ENCODE results near the gene CAMTA1.

CAMTA1 gene

DNA sequence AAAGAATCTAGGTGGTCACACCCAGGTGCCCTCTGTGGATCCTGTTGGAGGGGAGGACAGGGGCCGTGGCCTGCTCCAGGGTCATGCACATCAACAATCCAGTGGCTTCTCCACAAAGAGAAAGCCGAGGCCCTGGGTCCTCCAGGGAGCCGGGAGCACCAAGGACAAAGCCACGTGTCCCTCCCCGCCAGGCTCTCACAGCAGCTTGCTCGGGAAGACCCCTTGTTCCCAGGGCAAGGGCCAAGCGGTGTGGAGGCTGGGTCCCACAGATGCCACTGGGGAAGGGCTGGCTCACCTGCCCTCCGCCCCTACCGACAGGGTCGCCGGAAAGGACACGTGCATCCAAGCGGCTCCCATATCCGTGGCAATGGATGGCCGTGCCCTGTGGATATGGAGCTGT lies 793.0 kb downstream of the CAMTA1 start:
- DNase-seq, result no peak

DNA sequence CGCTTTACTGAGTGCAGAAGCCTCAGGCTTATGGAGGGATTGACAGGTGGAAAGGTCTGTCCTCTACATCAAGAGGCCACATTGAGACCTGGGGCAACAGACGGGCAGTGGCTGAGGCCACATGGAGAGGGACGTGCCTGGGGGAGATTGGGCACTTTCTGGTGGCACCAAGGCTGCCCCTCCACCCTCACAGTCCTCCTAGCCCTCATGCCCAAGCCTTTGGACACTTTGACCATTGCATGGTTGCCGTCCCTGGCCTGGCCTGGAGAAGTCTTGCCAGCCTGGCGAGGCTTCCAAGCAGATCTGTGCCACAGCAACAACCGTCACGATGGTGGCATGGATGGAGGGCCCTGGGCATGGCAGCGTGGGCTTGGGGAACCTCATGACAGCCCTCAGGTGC lies 793.8 kb downstream of the CAMTA1 start:
- DNase-seq, result no peak

DNA sequence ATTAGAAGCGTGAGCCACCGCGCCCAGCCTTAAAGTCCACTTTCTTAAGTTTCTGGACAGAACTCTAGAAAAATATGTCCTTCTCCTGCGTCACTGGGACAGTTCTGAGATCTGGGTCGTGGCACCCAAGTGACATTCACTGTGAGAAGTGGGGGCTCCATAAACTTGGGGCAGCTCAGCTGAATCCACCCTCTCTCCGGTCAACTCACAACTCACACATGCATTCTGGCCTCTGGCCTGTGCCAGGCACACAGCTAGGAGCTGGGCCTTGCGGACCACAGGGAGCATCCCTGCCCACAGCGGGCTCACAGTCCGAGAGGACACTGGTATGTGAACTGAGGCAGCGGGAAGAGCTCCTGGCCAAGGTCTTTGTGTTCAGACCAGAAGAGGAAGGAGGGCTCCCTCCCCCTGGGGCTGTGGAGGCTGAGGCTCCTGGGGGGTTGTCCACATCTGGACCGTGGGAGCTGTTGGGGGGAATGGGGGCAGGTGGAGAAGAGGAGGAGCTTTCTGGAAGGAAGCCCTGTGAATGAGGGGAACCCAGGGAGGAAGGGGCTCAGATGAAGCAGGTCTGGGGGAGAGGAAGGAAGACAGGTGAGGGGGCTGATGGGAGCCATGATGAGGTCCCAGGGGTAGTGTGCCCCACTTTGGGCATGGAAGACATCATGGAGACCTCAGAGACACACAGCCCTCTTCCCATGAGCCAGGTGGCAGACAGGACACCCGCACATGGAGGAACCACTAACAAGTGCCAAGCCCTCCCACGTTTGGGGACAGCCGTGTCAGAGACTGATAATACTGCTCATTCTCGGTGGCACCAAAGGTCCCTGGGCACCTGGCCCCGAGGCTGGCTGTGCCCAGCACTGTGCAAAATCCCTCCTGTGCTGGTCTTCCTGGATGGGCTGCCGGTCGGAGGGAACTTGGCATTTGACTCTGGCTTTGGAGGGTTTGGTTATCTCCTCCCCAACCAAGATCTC lies 794.9 kb downstream of the CAMTA1 start:
- no peak for DNase-seq

DNA sequence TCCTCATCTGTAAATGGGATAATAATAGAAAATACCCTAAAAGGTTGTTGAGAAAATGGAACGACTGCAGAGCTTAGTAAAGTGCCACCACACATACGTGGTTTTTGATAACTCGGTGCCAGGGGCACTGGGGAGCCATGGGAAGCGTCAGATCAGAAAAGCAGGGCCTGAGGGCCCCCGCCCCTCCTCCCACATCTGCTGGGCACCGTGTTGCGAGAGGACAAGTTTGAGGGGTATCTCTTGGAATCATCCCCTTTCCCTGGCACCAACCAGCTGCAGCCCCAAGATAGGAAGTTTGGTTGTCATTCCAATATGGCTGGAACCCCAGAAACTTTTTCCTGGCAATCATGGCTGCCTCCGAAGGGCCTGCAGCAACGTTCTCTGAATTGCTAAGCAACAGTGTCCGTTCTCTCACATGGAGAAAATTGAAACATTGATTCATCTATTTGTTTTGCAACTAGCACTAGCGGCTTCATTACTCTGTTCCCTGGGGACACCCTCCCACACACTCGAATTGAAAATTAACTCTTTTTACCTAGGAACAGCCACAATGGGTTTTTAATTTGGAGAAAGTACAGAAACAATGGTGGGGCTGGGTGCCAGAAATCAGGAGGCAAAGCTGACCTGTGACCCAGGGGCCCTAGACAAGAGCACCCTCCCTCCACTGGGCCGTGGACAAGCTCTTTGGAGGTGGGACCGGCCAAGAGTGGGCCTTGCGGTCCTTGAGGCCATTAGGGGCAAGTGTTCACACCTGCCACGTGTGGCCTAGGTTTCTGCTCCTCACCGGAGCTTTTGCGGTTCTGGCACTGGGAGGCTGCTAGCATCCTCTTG lies 795.9 kb downstream of the CAMTA1 start:
- DNase-seq, result no peak

DNA sequence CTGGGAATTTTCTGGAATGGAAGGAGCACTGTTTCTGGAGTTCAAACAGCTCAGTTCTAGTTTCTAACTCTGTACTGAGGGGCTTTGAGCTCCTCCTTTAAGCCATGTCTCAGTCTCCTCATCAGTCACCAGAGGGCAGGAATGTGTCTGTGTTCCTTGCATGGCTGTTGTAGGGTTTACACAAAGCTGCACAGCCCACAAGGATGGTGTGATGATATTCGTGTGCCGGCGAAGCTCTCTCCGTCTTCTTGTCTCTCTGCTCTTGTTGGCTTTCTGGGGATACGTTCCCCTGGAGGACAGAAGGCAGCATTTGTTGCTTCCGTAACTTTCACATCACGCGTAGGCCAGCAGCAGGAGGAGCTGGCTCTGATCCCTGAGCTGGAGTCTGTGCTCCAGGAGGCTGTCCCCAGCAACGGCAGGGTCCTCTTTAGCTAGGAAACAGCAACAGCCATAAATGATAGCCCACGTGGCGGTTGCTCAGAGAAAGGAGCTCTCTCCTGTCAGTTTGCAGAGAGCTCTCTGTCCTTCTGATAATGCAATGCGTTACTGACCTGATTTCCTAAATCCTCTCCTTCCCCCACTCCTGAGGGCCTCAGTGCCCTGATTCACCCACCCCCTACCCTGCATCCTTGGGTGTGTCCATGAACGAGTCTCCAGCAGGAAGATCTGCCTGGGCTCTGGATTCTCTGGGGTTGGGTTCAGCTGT lies 796.7 kb downstream of the CAMTA1 start:
- no peak for DNase-seq

DNA sequence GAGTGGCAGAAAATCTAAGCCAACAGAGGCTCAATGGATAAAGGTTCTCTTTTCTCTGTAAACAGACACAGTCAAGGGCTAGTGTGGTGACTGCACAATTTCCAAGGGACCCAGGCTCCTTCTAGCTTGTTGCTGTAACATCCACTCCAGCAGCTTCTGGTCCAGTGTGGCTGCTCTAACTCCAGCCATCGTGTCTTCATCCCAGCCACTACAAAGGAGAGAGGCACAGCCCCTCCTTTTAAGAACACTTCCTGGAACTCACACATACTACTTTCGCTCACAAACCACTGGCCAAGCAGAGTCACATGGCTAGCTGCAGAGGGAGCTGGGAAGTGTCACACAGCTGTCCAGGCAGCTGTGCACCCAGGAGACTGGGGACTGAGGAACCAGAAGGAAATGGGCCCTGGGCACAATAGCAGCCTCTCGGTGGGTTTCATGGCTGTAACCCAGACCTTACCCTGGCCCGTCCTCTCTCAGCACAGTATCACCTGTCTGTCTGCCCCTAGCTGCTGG lies 797.3 kb downstream of the CAMTA1 start:
- no peak for DNase-seq

DNA sequence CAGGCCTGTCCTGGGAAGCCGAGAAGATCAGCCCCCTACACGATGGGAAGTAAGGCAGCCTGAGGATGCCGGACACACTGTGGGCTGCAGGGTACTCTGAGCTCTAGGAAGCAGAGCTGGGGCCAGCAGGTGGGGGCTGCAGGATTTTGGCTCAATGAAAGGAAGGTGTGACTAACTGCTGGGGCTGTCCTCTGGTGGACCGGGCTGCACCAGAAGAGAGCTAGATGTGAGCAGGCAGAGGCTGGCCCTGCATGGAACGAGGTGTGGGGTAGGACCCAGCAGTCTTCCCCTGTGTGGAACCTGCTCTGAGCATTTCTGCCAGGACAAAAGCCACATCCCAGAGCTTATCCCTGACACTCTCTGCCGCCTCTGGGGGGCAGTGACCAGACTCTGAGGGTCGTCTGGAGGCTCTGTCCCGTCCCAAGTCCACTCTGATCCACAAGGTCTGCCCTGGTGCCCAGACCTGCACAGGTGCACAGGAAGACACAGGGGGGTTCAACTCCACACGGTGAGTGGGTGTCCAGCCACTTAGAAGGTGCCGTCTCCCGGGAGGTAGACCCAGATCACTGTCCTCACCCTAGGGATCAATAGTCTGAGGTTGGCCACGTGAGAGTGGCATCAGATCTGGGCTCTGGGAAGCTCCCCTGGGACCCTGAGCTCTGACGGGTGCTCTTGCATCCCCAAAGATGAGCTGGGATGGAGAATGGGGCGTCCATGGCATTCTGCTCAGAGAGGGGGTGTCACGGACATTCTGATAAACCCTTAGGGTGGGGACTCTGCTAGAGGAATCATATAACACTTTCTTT lies 798.2 kb downstream of the CAMTA1 start:
- DNase-seq, result no peak

DNA sequence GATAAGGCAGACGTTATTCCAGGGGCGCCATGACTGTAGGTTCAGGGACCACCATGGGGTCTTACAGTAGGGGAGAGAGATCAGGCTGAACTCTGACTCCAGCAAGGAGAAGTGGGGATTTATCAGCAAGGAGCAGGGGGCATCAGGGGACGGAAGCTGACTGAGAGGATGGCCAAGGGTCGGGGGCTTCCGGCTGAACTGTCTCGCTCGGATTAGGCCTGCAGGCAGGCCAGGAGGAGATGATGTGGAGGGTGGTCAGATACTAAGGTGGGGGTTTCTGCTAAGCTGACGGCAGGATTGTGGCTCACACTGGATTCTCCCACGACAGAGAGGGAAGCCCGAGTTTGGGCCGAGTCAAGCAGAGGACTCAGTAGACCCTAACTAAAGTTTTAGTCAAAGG lies 798.9 kb downstream of the CAMTA1 start:
- no peak for DNase-seq

DNA sequence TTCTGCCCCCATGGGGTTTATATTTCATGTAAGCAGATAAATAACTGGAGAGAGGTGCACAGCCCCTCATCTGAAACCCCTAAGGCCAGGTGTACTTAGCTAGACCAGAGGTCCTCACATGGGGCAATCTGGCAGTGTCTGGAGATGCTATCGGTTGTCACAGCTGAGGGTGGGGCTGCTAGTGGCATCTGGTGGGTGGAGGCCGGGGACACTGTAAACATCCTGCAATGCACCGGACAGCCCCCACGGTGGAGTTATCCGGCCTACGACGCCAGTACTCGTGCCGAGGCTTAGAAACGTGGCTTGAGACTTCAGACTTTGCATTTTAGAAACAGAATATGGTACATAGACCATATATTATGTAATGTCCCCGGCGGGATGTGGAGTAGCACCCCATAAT lies 799.4 kb downstream of the CAMTA1 start:
- no peak for DNase-seq

DNA sequence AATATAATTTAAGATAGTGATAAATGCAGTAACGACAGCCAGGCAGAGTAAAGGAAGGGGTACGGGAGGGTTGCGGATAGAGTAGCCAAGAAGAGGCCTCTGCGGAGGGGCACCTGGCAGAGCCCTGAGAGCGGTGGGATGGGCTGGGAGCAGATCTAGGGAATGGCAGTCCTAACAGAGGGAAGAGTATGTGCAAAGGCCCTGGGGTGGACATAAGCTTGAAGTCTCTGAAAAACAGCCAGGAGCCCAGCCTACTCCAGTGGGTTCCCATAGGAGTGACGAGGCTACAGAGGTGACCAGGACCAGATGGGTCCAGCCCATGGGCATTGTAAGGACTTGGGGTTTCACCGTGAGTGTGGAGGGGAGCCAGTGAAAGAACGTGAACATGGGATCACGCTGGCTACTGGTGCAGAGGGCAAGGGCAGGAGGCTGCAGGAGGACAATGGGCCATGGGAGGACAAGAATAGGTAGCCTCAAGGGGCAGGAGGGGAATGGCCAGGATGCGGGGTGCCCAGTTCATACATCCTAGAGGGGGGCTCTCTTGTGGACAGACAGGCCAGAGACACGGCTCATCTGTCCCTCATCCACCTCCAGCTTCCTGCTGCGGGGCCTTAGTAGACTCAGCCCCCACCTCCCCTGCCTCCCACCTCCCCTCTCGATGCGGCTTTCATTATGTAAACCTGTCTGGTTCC lies 800.1 kb downstream of the CAMTA1 start:
- no peak for DNase-seq

DNA sequence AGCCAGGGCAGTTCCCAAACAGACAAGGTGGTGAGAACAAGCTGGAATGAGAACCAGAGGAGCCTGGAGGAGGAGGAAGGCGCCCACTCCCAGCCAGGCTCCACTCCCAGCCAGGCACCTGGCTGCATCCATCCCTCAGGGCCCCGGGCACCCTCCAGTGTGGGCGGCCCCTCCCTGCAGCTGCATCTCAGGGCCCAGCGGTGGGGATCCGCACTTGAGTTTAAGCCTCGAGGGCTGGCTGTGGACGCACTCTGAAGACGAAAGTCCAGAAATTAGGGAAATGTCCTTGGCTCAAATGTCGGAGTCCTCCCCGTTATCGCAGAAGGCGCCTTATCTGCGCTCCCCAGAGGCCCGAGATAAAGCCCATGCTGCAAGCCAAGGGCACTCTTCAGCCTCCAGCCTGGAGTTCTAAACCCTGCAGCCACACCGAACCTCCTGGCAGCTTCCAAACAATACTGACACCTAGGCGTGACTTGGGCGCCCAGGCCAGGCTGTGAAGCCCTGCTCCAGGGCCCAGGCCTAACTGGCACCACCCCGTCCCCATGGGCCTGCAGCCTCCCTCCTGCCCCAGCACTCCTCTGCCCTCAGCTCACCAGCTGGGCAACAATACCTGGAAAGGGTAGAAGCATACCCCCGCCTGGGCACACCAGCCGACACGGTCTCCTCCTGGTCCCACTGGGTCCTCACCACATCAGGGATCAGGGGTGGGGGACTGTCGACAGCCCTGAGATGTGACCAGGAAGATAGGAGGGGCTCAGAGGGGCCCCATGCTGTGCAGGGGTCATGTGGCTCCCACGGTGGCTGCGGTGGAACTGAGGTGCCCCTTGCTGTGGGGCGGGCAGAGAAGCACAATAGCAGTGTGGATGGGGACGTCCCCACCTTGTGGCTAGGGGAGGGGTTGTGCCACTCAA lies 801.0 kb downstream of the CAMTA1 start:
- no peak for DNase-seq

DNA sequence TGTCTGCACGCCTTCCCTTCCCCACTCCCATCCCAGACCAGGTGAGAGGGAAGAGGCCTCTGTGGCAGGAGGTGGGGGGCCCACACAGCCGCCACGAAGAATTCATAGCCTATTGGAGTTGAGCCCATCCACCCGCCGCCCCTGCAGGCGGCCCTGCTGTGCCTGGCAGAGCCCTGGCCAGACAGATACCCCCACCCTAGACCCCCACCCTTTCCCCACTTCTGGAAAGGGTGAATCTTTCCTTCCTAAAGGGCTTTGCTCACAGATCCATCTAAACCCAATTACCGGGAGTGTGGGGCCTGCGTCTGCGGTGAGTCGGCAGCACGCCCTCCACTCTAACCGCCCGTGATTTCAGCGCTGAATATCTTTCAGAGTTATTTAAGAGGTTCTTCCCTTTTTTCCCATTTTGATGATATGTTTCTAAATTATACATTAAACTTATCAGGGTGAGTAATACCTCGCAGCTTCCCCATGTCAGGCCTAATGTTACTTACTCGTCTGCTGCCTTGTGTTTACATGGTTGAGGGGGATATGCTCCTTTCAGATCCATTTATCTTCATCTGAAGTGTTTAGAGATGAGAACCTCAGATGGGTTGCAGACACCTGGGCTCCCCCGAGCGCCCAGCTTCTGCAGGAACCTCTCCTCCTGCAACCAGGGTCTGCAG lies 802.0 kb downstream of the CAMTA1 start:
- DNase-seq, result no peak

DNA sequence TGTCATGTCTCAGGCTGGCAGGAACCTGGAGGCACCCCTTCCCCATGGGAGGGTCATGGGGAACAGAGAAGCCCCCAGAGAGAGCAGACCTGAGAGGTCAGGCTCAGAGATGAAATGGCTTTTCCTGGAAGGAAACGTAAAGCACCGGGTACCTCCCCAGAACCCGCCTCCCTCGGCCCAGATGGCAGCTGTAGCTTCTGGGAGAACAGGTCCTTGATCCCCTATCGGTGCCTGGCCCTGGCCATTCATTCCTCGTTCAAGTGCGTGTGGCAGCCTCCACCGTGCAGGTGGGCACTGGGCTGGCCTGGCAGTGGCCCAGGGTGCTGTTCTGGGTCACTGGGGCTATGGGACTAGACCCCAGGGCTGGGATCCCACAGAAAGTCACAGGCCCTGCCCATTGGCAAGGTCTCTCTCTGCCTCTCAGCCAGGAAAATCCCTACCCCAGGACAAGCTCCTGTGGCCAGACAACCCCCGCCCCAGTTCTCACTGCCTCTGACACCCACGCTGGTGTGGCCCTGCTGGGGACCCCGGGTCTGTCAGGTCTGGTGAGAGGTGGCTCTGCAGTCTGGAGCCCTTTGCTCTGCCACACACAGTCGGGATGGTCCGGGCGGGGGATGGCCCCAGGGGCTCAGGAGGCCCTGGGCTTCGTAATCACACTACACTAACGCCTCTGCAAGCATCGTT lies 802.7 kb downstream of the CAMTA1 start:
- no peak for DNase-seq

DNA sequence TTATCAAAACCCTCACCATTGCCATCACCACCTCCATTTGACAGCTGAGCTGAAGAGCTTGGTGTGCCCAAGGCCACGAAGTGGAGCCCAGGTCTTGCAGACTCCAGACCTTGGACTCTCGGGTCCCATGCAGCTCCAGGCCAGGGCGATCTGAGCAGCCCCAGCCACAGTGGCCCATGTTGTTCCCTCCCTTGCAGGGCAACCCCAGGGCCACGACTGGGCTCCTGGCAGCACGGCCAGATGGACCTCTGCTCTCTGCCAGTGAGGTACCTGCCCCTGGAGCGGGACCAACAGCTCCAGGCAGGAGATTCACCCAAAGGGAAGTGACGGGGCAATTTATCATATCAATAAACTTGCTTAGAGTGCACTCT lies 803.2 kb downstream of the CAMTA1 start:
- DNase-seq, result no peak

DNA sequence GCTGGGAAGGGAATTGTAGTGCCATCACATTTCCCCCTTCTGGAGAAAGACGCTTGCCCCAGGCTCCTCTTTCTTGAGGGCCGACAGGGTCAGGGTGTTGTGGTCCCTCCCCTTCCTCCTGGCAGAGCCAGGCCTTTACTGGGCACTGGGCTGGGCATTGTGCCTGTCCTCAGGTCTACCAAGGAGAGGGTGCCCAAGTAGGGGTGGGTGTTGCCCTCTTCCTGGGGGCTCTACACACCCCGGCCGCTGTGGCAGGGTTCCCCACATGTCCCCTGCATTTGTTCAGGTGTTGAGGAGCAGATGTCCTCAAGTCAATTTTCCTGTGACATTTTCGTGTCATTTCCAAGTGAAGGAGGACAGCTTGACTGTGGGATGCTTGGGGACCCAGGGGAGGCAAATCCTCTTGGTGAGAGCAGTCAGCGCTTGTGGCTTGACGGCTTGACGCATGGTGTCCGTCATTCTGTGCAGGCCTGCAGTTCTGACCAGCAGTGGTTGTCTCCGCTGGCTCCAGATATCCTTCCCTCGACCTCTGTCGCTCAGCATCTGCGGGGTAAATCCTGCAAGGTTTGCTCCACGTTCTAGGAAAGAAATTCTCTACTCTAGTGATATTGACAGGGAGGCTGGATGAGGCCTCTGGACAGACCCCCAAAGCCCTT lies 804.0 kb downstream of the CAMTA1 start:
- no peak for DNase-seq

DNA sequence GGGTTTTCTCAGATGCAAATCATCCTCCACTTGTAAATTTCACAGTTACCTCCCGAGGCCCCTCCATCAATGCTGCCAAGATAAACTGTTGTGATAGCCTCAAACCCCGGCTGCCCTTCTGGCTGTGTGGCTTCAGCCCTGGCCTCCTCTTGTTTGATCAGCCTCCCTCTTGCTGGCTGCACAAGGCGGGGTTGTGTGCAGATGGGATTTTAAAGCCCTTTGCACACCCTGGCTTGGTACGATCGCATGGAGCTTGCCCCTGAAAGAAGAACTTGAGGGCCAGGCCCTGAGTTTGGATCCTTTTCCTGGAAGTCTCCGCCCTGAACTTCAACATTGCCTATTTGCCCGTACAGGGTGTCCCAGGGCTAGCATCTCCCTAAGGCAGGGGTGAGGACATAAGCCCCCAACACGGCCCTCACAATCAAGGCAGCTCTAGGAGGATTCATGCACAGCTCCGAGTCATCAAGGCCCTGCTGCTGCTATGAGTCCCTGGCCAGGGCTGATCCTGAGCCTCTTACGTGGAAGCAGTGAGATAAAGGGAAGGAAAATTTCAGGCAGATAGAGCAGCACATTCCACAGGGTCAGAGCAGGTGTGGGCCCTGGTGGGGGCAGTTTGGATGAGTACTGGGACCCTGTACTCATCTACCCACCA lies 804.6 kb downstream of the CAMTA1 start:
- DNase-seq, result no peak

DNA sequence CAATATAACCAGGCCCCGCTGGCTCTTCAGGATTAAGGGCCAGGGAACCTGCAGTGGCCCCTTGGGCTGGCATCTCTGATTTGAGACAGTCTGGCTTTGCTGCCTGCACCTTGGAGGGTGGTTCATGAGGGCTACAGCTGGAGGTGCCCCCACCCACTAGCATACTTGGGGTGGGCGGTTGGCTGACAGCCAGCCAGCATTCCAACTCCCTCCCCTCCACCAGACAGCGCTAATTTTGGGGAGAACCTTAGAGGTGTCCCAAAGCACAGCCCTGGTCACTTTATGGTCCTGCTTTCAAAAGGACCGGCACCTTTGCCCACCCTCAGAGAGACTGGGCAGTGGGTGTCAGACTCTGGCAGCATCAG lies 805.2 kb downstream of the CAMTA1 start:
- DNase-seq, result no peak

DNA sequence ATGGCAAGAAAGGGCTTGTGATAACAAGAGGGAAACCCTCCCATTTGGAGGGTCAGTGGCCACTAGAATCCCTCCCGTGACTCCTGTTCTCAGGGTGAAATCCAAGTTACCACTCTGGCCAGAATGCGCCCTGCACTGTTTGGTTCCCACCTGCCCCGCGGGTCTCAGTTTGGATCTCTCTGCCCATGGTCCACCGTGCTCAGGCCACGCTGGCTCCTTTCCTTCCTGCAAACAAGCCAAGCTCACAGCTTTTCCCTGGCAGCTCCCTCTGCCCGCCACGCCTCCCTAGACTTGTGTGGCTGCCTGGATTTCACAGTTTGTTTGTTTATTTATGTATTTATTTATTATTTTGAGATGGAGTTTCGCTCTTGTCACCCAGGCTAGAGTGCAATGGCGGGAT lies 806.3 kb downstream of the CAMTA1 start:
- DNase-seq, result no peak
